ENCODE data around the gene TMEM106A.
"Not testable (repeated sequence)": the region's sequence is repeated elsewhere in the genome, so short reads cannot be mapped to it uniquely, and the experiment has no call there.

Gene TMEM106A, protein sequence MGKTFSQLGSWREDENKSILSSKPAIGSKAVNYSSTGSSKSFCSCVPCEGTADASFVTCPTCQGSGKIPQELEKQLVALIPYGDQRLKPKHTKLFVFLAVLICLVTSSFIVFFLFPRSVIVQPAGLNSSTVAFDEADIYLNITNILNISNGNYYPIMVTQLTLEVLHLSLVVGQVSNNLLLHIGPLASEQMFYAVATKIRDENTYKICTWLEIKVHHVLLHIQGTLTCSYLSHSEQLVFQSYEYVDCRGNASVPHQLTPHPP

DNA sequence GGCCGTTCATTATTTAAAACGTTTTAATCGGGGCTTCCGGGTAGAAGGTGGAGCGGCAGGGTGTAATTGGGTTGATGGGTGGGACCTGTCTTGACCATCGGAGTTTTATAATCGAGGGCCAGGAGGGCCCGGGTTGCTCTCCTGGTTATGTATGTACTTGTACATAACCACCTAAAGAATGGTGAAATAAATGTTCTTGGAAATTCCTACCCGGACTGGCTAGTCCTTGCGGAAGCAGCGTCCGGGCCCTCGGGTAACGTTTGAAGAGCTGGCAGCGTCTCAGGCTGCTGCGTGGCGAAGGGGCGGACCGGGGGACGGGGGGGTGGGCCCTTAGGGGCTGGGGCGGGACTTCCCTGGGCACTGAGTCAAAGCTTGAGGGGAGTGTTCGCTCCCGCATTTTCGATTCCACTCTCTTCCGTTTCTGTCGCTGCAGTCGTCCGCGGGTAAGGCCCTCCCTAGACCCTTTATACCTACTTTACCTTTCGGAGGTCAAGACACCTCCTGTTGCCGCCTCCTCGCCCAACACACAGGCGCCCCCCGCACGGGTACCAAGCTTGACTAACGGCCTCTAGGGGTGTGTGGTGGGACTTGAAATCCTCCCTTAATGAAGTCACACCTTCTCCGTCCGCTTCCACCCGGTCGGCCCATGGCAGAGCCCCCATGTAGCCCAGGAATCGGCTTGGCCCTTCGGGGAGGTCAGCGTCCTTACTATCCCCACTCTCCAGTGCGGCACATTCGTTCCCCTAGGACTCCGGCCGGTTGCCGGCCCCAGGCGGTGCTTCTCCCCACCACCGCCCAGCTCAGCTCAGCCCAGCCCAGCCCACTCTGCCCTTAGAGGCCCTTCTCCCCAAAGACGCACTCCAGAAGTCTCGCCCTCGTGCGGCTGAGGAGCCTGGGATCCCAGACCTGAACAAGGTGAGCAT is at the start of gene TMEM106A:
Gene TMEM106A (plus strand): TSS at position 396 of the 923 bp plus-strand sequence. CDS start 1,167 bp downstream, outside the sequence.
- DNase-seq = peak; percentile 84

DNA sequence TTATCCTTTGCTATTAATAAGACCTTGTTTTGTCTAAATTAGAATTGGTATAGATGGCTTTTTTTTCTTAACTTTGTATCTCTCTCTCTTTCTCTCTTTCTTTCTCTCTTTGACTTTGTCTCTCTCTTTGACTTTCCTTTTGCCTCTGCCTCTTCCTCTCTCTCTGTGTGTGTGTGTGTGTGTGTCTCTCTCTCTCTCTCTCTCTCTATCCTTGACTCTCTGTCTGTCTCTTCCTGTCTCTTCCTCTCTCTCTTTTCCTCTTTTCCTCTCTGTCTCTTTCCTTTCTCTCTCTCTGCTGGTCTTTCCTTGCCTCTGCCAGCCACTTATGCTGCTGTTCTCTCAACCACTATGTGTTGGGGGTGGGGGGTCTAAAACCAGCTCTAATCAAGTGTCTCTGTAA is 45.7 kb upstream of the TMEM106A start:
- DNase-seq = not testable (repeated sequence)

- DNase-seq = peak; percentile 64
Measured at GRCh38 chr17:43169561-43170139, 42.0 kb upstream of the TMEM106A start.

DNA sequence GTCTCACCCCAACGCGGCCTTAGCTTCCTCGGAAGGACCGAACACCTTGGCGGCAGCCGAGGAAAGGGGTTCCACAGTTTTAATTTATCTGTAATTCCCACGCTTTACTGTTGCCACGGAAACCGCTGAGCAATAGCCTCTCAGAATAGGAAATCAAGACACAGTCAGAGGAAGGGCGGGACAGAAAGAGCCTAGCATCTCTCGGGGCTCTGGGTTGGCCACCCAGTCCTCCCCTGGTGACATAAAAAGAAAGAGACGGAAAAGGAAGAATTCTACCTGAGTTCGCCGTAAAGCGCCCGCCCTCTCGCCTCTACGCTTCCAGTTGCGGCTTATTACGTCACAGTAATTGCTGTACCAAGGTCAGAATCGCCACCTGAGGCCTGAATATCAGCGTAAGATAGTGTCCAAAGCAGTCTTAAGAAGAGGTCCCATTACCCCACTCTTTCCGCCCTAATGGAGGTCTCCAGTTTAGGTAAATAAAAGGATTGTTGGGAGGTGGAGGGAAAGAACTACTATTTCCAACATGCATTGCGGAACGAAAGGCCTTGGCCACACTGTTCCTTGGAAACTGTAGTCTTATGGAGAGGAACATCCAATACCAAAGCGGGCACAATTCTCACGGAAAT is 41.4 kb upstream of the TMEM106A start:
- peak; percentile 85 for DNase-seq

GRCh38 chr17:43170766-43171585 is 40.7 kb upstream of the TMEM106A start, which contains the start of gene NBR1:
Gene NBR1 (plus strand): TSS chr17:43171214. CDS start chr17:43175800, 4,586 bp downstream.
- peak; percentile 91 for DNase-seq

GRCh38 chr17:43171586-43172487 is 39.8 kb upstream of the TMEM106A start:
- DNase-seq = peak; percentile 57

GRCh38 chr17:43175213-43176118 is 36.2 kb upstream of the TMEM106A start:
- DNase-seq = no peak

GRCh38 chr17:43176119-43176570 is 35.5 kb upstream of the TMEM106A start:
- DNase-seq = no peak

DNA sequence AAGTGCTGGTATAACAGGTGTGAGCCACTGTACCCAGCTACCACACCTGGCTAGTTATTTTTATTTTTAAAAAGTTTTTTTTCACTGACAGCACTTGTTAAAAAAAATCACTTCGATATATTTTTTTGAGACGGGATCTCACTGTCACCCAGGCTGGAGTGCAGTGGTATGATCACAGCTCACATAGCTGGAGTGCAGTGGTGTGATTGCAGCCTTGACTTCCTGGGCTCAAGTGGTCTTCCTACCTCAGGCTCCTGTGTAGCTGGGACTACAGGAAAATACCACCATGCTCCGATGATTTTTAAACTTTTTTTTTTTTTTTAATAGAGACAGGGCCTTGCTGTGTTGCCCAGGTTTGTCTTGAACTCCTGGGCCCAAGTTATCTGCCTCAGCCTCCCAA is 27.8 kb upstream of the TMEM106A start:
- DNase-seq = no peak

GRCh38 chr17:43186656-43187055 is 25.0 kb upstream of the TMEM106A start:
- not testable (repeated sequence) for DNase-seq

DNA sequence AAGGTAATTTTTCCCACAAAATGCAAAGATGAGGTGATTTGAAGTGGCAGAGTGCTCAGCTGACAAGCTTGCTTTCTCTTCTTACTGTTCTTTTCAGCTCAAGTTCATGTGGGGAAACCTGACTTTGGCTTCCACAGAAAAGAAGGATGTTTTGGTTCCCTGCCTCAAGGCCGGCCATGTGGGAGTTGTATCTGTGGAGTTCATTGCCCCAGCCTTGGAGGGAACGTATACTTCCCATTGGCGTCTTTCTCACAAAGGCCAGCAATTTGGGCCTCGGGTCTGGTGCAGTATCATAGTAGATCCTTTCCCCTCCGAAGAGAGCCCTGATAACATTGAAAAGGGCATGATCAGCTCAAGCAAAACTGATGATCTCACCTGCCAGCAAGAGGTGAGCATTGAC is 18.4 kb upstream of the TMEM106A start:
- DNase-seq = no peak

DNA sequence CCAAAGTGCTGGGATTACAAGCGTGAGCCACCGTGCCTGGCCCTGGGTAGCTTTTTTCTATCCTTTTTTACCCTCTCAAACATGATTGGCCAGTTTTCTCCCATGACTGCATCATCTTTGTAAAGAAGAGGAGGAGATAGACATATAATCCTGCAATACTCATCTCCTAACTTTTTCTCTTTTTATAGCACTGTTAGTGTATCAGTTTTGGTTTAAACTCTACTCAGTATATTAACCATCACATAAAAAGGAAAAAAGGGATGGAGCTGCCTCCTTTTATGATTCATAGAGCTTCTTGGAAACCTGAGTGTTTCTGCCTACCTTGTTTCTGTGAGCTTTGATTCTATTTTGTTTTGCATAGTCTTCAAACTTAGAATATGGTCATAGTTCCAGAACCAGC is 12.0 kb upstream of the TMEM106A start:
- DNase-seq = no peak

GRCh38 chr17:43200127-43200526 is 11.5 kb upstream of the TMEM106A start:
- DNase-seq = no peak

DNA sequence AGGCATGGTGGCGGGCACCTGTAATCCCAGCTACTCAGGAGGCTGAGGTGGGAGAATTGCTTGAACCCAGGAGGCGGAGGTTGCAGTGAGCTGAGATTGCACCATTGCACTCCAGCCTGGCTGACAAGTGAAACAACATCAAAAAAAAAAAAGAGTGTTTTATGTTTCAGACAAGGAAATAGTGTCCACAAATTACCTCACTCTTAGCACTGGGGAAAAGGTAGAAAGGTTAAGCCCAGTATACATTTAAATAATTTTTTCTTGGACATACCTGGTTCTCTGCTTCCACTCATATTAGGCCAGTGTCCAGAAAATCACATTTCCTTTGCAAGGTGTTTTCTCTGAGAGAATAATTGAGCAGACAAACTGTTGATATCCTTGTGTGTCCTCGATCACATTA is 8.7 kb upstream of the TMEM106A start:
- not testable (repeated sequence) for DNase-seq

DNA sequence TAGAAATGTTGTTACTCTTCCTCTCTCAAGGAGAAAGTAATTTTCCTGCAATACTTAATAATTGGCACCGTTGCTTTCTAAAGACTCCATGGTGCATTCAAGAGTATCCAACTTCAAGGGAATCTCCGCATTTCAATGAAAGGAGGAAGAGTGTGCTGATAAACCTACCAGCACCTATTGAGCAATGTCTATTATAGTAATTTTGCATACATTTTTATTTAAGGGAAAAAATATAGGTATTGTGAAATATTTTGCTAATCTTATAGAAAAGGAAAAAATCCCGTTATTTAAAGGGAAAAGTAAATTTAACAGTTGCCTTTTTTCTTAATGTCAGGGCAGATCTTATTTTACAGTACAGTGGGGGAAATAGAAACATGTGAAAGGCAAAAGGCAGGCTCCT is 1.1 kb upstream of the TMEM106A start:
- no peak for DNase-seq

GRCh38 chr17:43211123-43211479 is 574 bp upstream of the TMEM106A start:
- no peak for DNase-seq

DNA sequence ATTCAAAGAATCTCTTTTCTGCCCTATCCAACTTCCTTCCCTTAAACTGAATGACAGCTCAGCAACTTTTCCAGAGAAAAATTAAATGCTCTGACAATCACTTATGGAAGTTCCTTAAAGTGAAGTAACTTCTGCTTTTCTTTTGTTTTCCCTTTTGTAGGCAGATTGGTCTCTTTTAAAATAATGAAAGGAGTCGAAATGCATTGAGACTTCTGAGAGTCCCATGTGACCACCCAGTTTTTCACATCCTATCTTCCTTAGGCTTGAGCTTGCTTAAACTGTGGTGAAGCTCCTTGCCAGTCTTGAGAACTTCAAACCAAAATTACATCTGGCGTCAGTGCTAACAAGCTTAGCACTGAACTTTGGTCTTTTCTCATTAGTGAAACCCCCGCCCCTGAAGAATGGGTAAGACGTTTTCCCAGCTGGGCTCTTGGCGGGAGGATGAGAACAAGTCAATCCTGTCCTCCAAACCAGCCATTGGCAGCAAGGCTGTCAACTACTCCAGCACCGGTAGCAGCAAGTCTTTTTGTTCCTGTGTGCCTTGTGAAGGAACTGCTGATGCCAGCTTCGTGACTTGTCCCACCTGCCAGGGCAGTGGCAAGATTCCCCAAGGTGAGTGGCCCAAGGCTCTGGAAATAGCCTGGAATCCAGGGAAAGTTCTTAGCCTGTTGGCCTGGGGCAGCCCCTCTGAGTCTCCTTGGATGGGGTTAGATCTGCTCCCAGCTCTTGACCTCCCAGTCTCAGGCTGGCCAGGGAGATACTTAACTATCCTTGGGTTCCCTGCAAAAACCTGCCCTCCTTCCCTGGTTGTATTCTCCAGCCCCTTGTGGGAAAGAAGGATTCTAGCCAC is 1.2 kb downstream of the TMEM106A start:
- DNase-seq = no peak

- DNase-seq = no peak
Measured at GRCh38 chr17:43213545-43213944, 1.9 kb downstream of the TMEM106A start.

GRCh38 chr17:43215341-43215740 is 3.7 kb downstream of the TMEM106A start:
- no peak for DNase-seq
